Amniotic stem cell (primary cell): ENCODE data around the gene ANKRD10.

Source experiments
- DNase-seq: peaks from one replicate; lab custom pipeline; 2025; lab: John Stamatoyannopoulos, UW

ANKRD10 gene

GRCh38 chr13:110914331-110915056, 375 bp downstream of the ANKRD10 start:
- peak; percentile 36 for DNase-seq

DNA sequence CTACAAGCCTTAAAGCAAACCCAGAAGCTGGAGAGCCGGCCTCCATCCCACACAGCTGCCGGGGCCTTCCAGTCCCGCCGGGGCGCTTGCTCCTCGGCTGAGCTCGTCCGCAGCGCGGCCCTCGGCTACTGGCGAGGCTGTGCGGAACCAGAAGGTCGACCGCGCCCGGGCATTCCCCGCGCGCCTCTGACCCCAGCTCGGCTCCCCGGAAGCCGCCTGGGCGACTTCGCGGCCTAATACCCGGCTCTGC, 863 bp downstream of the ANKRD10 start:
- no peak for DNase-seq

DNA sequence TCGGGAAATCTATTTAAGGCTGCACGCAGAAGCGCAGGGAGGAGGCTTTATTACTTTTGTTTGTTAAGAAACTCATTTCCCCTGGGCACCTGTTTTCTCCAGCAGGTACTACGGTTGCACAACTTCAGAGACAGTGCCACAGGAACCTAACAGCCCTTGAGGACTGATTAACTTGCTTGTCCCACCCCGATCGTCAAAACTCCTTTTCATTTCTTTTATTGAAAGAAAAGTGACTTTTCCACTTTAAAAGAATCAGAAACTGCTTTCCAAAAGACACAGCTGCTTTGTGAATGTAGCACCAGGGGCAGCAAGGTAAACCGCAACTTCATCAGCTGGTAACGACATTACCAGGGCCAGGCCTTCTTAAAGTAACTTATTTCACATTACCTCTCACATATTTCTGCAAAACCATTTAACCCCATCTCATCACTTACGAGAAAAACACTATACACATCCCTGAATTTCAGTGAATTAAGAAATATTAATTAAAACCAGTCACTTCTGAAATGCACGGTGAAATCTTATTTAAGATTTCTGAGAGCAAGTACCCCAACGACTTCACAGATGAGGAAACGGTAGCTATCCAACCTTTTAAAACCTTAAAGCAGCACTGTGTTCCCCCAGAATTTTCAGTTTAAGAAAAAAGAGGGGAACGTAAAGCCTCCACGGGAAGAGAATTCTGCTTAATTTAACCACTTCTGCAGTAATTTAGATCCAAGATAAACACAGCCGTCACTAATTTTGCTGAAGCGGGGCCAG, 1.4 kb downstream of the ANKRD10 start:
- DNase-seq = no peak

DNA sequence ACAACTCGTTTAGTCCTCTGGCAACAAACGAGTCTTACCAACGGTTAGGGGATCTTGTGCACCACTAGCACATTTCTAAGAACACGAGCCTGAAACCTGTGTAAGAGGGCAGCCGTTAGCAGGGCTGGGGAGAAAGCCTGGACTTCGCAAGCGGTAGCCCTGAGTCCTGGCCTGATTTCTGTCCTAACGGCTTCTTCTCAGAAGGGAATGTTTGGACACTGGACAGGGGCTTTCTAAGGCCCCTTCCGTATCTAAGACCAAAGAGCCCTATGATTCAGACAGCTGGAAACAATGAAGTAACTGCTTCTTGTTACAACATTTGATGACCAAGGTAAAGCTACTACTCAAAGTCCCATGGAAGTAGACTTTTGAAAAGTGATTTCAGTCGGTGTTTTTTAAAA, 2.2 kb downstream of the ANKRD10 start:
- no peak for DNase-seq

DNA sequence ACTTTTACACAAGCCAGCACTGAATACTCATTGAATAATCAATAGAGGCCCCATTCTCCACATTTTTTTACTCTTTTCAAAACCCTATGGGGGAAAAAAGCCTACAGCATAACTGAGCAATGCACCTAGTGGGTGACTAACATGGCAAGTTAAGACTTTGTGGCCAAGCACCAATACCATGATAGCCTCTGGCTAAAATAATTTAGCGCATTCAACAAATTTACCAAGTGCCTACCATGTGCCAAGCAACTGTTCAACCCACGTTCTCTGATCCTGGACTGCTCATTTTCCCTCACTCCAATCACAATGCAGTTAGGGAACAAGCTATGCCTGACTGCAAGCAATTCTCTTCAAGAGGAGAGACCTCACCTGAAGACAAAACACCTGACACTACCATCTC, 3.0 kb downstream of the ANKRD10 start:
- no peak for DNase-seq

- DNase-seq = no peak
Observed at GRCh38 chr13:110910013-110910890, 4.6 kb downstream of the ANKRD10 start.

- no peak for DNase-seq
Observed at GRCh38 chr13:110907951-110908898, 6.6 kb downstream of the ANKRD10 start.

DNA sequence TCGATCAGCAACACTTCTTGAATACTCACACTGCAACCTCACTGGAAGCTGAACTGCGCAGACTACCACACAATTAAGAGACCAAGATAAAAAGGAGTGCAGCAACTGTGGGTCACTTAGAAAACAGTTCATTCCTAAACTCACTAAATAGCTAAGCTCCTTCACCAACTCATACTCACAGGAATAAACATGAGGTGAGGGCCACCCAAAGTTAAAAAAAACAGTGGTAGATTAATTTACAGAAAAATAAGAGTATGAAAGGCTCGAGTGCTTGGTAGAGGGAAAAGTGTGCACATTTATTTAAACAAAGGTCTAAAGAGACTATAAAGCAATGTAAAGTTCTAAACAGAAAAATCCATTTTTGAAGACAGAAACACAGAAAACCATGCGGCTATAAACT, 7.6 kb downstream of the ANKRD10 start:
- DNase-seq = no peak

- no peak for DNase-seq
Observed at GRCh38 chr13:110904748-110905147, 10.1 kb downstream of the ANKRD10 start.

- DNase-seq = no peak
Observed at GRCh38 chr13:110902370-110902769, 12.5 kb downstream of the ANKRD10 start.

DNA sequence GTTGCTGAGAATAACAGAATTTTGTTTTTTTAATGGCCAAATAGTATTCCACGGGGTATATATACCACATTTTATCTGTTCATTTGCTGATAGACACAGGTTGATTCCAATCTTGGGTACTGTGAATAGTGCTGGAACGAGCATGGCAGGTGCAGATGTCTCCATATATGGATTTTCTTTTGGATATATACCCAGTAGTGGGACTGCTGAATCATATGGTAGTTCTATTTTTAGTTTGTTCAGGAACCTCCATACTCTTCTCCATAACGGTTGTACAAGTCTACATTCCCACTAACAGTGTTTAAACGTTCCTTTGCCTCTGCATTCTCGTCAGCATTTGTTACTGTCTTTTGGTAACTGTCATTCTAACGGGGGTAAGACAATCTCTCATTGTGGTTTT, 17.3 kb downstream of the ANKRD10 start:
- no peak for DNase-seq

- DNase-seq = no peak
Observed at GRCh38 chr13:110897014-110897413, 17.9 kb downstream of the ANKRD10 start.

DNA sequence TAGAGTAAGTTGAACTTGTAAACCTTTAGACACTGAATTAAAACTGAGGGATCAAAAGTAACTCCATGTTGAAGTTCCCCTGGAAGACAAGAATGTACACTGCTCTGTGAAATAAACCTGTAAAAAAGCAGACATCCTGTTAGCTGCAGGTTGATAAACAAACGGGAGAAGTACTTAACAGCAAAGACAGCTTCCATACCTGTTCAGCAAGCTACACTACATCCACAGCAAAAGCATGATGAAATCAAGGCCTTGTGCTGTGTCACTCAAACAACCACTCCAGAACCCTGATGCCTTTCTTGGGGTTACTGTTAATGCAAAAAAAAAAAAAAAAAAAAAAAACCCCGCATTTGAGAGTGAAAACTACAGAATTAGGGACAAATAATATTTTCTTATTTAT, 20.8 kb downstream of the ANKRD10 start:
- DNase-seq = no peak

- no peak for DNase-seq
Observed at GRCh38 chr13:110893571-110893970, 21.3 kb downstream of the ANKRD10 start.

DNA sequence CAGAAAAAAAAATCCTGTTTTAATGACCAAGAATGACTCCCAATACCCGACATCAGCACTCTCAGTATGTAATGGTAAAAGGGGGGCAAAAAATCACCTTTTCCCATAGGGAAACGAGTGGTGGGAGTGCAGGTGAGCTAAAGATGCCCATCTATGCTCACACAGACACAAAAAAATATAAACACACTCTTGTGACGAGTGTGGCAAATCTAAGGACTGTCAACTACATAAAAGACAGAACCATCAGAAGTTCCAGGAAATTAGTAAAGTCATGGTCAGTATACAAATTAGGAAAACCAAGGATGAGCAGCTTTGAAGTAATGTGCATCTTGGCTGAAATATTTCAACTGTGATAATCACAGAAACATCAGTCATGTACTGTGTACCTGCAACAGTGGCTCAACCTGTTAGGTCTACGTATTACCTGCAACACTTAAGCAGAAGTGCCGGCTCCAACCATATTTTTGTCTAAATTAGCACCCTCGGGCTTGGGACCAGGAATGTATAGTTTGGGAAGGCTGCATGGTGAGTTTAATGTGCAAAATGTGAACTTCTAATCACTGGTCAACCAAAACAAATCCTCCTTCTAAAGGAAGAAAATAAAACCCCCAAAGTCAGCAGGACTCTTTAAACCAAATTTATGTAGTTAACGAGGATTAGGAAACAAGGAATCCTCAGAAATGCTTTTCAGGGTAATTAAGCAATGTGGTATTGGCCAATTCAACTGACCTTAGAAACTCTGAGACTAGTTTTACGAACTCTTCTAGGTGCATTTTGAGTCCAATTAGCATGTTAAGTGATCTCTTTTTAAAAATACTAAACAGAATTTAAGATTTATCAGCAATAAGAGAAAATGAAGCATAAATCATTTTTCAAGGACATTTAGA, 24.3 kb downstream of the ANKRD10 start:
- no peak for DNase-seq

GRCh38 chr13:110888390-110888789, 26.5 kb downstream of the ANKRD10 start:
- no peak for DNase-seq

GRCh38 chr13:110887597-110888333, 27.1 kb downstream of the ANKRD10 start:
- DNase-seq = no peak

- no peak for DNase-seq
Observed at GRCh38 chr13:110886870-110887596, 27.8 kb downstream of the ANKRD10 start.
